Measurements from ENCODE around the gene EPHB3.

Gene EPHB3

DNA sequence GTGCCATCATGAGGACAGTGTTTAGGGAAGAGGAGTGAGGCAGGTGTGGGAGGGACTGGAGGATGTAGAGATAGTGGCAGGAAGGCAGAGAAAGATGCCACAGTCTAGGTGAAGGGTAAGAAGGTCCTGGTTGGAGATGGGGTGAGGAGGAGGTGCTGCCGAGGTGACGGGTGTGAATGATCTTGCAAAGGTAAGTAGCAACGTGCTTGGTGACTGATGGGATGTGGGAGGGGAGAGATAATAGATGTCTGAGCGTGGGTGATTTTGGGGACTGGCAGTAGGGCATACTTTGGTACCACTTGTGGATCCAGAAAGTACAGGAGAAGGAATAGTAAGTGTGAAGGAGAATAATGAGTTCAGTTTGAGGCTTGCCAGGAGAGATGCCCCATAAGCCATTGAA lies 27.2 kb downstream of the EPHB3 start:
- no peak for DNase-seq
- TF ChIP-seq EZH2 (optimal IDR thresholded peaks at IDR 0.05; ENCODE audit: low read depth, low read length) (no peak), CTCF (IDR thresholded peaks at IDR 0.05; ENCODE audit: low read length) (no peak)
- H3K27me3 ChIP-seq (replicated peaks; ENCODE audit: insufficient read depth, low read length): peaks cover 81% of the 10 kb centered on the region

GRCh38 chr3:184590795-184591194 lies 29.2 kb downstream of the EPHB3 start:
- no peak for TF ChIP-seq EZH2phosphoT487 (IDR thresholded peaks at IDR 0.05; ENCODE audit: low read length)
- TF ChIP-seq EZH2 (optimal IDR thresholded peaks at IDR 0.05; ENCODE audit: low read depth, low read length): no peak
- TF ChIP-seq CTCF (IDR thresholded peaks at IDR 0.05; ENCODE audit: low read length): no peak
- DNase-seq: no peak
- no peak overlapping the region for H3K27ac ChIP-seq (ENCODE audit: low read length)
- H3K4me3 ChIP-seq (ENCODE audit: low read length): no peak overlapping the region
- no peaks in the 10 kb centered on the region for H3K79me2 ChIP-seq (ENCODE audit: low read length)
- no peaks in the 10 kb centered on the region for H3K4me1 ChIP-seq (ENCODE audit: low read length)
- no peak overlapping the region for H3K4me2 ChIP-seq (ENCODE audit: low read depth, low read length)
- H3K9me3 ChIP-seq (replicated peaks; ENCODE audit: insufficient read depth, low read length): no peaks in the 10 kb centered on the region
- no peak overlapping the region for H3K9ac ChIP-seq (ENCODE audit: low read length)
- H3K36me3 ChIP-seq (replicated peaks; ENCODE audit: insufficient read depth, low read length): no peaks in the 10 kb centered on the region
- H3K27me3 ChIP-seq (replicated peaks; ENCODE audit: insufficient read depth, low read length): peaks cover 69% of the 10 kb centered on the region
- no peaks in the 10 kb centered on the region for H4K20me1 ChIP-seq (ENCODE audit: insufficient read depth, low read length)
- H3K9me2 ChIP-seq (replicated peaks; ENCODE audit: insufficient read depth, low read length): no peaks in the 10 kb centered on the region
- no peak overlapping the region for H2AFZ ChIP-seq (ENCODE audit: low read length)
- H3F3A ChIP-seq (ENCODE audit: insufficient read depth, low read length): no peaks in the 10 kb centered on the region

More for the DNA sequence above, 27.2 kb downstream of the EPHB3 start:
- Histone ChIP-seq H3F3A (ENCODE audit: insufficient read depth, low read length) (no peaks in the 10 kb centered on the region), H3K79me2 (ENCODE audit: low read length) (no peaks in the 10 kb centered on the region), H2AFZ (ENCODE audit: low read length) (no peak overlapping the region), H3K27ac (ENCODE audit: low read length) (no peak overlapping the region), H3K4me1 (ENCODE audit: low read length) (no peaks in the 10 kb centered on the region), H3K9me3 (replicated peaks; ENCODE audit: insufficient read depth, low read length) (no peaks in the 10 kb centered on the region), H3K9me2 (replicated peaks; ENCODE audit: insufficient read depth, low read length) (no peaks in the 10 kb centered on the region), H3K4me2 (ENCODE audit: low read depth, low read length) (no peak overlapping the region), H3K9ac (ENCODE audit: low read length) (no peak overlapping the region), H3K4me3 (ENCODE audit: low read length) (no peak overlapping the region), H3K36me3 (replicated peaks; ENCODE audit: insufficient read depth, low read length) (no peaks in the 10 kb centered on the region), H4K20me1 (ENCODE audit: insufficient read depth, low read length) (no peaks in the 10 kb centered on the region)

- Histone ChIP-seq H3K27me3 (replicated peaks; ENCODE audit: insufficient read depth, low read length) (peaks cover 62% of the 10 kb centered on the region), H3K9me3 (replicated peaks; ENCODE audit: insufficient read depth, low read length) (no peaks in the 10 kb centered on the region), H3K4me2 (ENCODE audit: low read depth, low read length) (no peak overlapping the region), H3K36me3 (replicated peaks; ENCODE audit: insufficient read depth, low read length) (no peaks in the 10 kb centered on the region), H3K9ac (ENCODE audit: low read length) (no peak overlapping the region), H2AFZ (ENCODE audit: low read length) (no peak overlapping the region), H3K4me3 (ENCODE audit: low read length) (no peak overlapping the region), H3F3A (ENCODE audit: insufficient read depth, low read length) (no peaks in the 10 kb centered on the region), H3K9me2 (replicated peaks; ENCODE audit: insufficient read depth, low read length) (no peaks in the 10 kb centered on the region), H3K27ac (ENCODE audit: low read length) (no peak overlapping the region), H3K4me1 (ENCODE audit: low read length) (no peaks in the 10 kb centered on the region), H4K20me1 (ENCODE audit: insufficient read depth, low read length) (no peaks in the 10 kb centered on the region), H3K79me2 (ENCODE audit: low read length) (no peaks in the 10 kb centered on the region)
- no peak for DNase-seq
- TF ChIP-seq EZH2 (optimal IDR thresholded peaks at IDR 0.05; ENCODE audit: low read depth, low read length): no peak
- TF ChIP-seq CTCF (IDR thresholded peaks at IDR 0.05; ENCODE audit: low read length): no peak
- no peak for TF ChIP-seq EZH2phosphoT487 (IDR thresholded peaks at IDR 0.05; ENCODE audit: low read length)
Observed at GRCh38 chr3:184591789-184592188, 30.2 kb downstream of the EPHB3 start.
